Measurements from ENCODE around the gene RBBP8.
A peak's percentile ranks its signal among the peaks of the same experiment; 100 is the strongest.

Gene RBBP8

GRCh38 chr18:23003289-23003688 is 70.2 kb downstream of the RBBP8 start:
- DNase-seq: no peak

- no peak for DNase-seq
Measured at GRCh38 chr18:23012249-23012648, 79.1 kb downstream of the RBBP8 start.

GRCh38 chr18:23020555-23021294 is 87.6 kb downstream of the RBBP8 start:
- peak; percentile 34 for DNase-seq

- no peak for DNase-seq
Measured at GRCh38 chr18:23021623-23022022, 88.5 kb downstream of the RBBP8 start.

- no peak for DNase-seq
Measured at GRCh38 chr18:23032030-23032582, 99.0 kb downstream of the RBBP8 start.

- DNase-seq: no peak
Measured at GRCh38 chr18:23033056-23033455, 99.9 kb downstream of the RBBP8 start.

GRCh38 chr18:23036660-23037201 is 103.6 kb downstream of the RBBP8 start:
- peak; percentile 71 for DNase-seq

GRCh38 chr18:23037646-23038045 is 104.5 kb downstream of the RBBP8 start:
- no peak for DNase-seq

GRCh38 chr18:23038712-23039111 is 105.6 kb downstream of the RBBP8 start:
- no peak for DNase-seq

- no peak for DNase-seq
Measured at GRCh38 chr18:23042133-23042532, 109.0 kb downstream of the RBBP8 start.

GRCh38 chr18:23043803-23044376 is 110.8 kb downstream of the RBBP8 start:
- no peak for DNase-seq

- no peak for DNase-seq
Measured at GRCh38 chr18:23049698-23050373, 116.7 kb downstream of the RBBP8 start.

- no peak for DNase-seq
Measured at GRCh38 chr18:23053776-23054457, 120.8 kb downstream of the RBBP8 start.

GRCh38 chr18:23054553-23054952 is 121.4 kb downstream of the RBBP8 start:
- no peak for DNase-seq

GRCh38 chr18:23056315-23056714 is 123.2 kb downstream of the RBBP8 start:
- DNase-seq: no peak

GRCh38 chr18:23057096-23057495 is 124.0 kb downstream of the RBBP8 start:
- no peak for DNase-seq

- no peak for DNase-seq
Measured at GRCh38 chr18:23058746-23059415, 125.8 kb downstream of the RBBP8 start.

GRCh38 chr18:23059541-23060465 is 126.7 kb downstream of the RBBP8 start:
- no peak for DNase-seq

GRCh38 chr18:23062011-23062410 is 128.9 kb downstream of the RBBP8 start:
- DNase-seq: peak; percentile 36

- no peak for DNase-seq
Measured at GRCh38 chr18:23063502-23063901, 130.4 kb downstream of the RBBP8 start.

- DNase-seq: no peak
Measured at GRCh38 chr18:23065234-23065806, 132.2 kb downstream of the RBBP8 start.

Measured in OCI-M1 (cell line).